Thoracic aorta (tissue), 2 donors: ENCODE data around the gene KIF12. TPM values are rescaled to one million over a fixed set of nuclear protein-coding genes. Genes with fewer than 3 reads are reported as not detected.

Source experiments
- ATAC-seq: fragments of 150-250 bp; one replicate; pipeline ENCODE4 v1.8.0; 2017; ENCODE audit warnings: low read depth; ENCODE audit not compliant: insufficient number of reproducible peaks, low FRiP score
- DNase-seq: peaks from one replicate; pipeline ENCODE4 v3.0.0-alpha.2; 2020; ENCODE audit warnings: low spot score
- H3K27ac ChIP-seq, 2 donors: fragments of 200-600 bp; sonication (generic); 1 replicate in 1 of 2; 2 replicates in 1 of 2; pipeline ENCODE4 v1.5.1; 2016; ENCODE audit warnings: mild to moderate bottlenecking in 2 of 2, moderate library complexity in 2 of 2
- H3K27me3 ChIP-seq: fragments of 200-600 bp; sonication (generic); replicated peaks from 2 replicates; pipeline ENCODE4 v1.6.0; 2016; ENCODE audit warnings: mild to moderate bottlenecking; ENCODE audit not compliant: insufficient read depth
- H3K36me3 ChIP-seq: fragments of 200-600 bp; sonication (generic); one replicate; pipeline ENCODE4 v1.5.1; 2016
- H3K4me1 ChIP-seq, 2 donors: fragments of 200-600 bp; sonication (generic); 1 replicate in 1 of 2; 2 replicates in 1 of 2; pipeline versions ENCODE4 v1.5.1 to v1.6.0; 2016; ENCODE audit warnings: low read depth in 2 of 2, mild to moderate bottlenecking in 1 of 2; ENCODE audit not compliant: control insufficient read depth in 1 of 2
- H3K4me3 ChIP-seq: fragments of 200-600 bp; sonication (generic); 2 replicates; pipeline ENCODE4 v1.5.1; 2016; ENCODE audit warnings: mild to moderate bottlenecking
- H3K9me3 ChIP-seq: fragments of 200-600 bp; sonication (generic); 2 replicates; pipeline ENCODE4 v1.5.1; 2016
- total RNA-seq, 2 donors: library from RNA; depleted of rRNA; stranded (reverse); fragments of >200 nt; gene quantifications; one replicate each; pipeline versions ENCODE4 v1.1.0 to v1.2.3, GENCODE V29; 2016
- TF ChIP-seq, protein P1 (sequence below): fragments of 200-600 bp; sonication (generic); IDR thresholded peaks from one replicate; pipeline ENCODE4 v1.5.1; 2019; ENCODE audit warnings: antibody characterized with exemption

KIF12 gene
- total RNA-seq, 2 donors from 2014 or later = not detected

GRCh38 chr9:114055061-114055460 lies 44.0 kb downstream of the KIF12 start:
- no peak for ATAC-seq
- Histone ChIP-seq H3K27ac (no peak overlapping the region), H3K9me3 (no peaks in the 10 kb centered on the region), H3K36me3 (peaks cover 8% of the 10 kb centered on the region), H3K4me1 (peaks cover 10 to 17% of the 10 kb centered on the region in 2 donors), H3K4me3 (no peak overlapping the region), H3K27me3 (no peaks in the 10 kb centered on the region)
- TF ChIP-seq, protein P1, sequence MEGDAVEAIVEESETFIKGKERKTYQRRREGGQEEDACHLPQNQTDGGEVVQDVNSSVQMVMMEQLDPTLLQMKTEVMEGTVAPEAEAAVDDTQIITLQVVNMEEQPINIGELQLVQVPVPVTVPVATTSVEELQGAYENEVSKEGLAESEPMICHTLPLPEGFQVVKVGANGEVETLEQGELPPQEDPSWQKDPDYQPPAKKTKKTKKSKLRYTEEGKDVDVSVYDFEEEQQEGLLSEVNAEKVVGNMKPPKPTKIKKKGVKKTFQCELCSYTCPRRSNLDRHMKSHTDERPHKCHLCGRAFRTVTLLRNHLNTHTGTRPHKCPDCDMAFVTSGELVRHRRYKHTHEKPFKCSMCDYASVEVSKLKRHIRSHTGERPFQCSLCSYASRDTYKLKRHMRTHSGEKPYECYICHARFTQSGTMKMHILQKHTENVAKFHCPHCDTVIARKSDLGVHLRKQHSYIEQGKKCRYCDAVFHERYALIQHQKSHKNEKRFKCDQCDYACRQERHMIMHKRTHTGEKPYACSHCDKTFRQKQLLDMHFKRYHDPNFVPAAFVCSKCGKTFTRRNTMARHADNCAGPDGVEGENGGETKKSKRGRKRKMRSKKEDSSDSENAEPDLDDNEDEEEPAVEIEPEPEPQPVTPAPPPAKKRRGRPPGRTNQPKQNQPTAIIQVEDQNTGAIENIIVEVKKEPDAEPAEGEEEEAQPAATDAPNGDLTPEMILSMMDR = no peak
- DNase-seq = no peak

- Histone ChIP-seq H3K27ac (no peak overlapping the region), H3K4me3 (no peak overlapping the region), H3K4me1 (peaks cover 3 to 8% of the 10 kb centered on the region in 2 donors), H3K36me3 (peaks cover 16% of the 10 kb centered on the region), H3K9me3 (no peaks in the 10 kb centered on the region), H3K27me3 (no peaks in the 10 kb centered on the region)
- ATAC-seq (no peak), DNase-seq (no peak)
- TF ChIP-seq, protein P1 = no peak
These were observed 44.9 kb downstream of the KIF12 start for GRCh38 chr9:114054191-114054690.

DNA sequence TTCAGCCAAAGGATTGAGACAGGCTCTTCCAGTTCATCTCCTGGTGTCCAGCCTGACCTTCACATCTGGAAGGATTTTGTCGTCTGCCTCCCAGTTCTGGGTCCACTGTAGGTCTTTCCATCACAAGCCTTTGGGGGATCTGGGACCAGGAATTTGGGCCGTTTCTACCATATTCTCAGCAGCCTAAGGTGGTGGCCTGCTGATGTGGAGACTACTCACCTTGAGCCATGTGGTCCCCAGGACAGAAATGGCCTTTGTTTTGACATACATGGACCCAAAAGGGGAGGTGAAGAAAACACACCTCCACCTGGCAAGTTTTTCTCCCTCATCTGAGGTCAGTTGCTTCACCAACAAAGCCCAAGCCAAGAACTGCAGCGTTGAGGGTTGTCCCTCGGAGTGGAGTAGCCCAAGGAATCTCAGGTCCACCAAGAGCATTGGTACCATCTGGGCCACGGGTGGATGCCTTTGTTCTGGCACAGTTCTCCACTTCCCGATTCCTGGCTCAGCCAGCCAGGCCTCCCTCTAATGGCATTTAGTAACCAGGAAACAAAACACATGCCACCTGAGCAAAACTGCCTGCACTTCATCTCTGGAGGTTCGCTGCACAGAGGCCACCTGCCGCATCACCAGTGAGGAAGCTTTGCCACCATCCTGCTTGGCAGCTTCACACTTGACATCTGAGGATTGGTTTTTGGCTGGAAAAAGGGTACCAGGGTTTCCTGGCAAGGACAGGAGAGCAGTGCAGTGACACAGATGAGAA lies 45.7 kb downstream of the KIF12 start:
- no peak overlapping the region for H3K4me3 ChIP-seq
- ATAC-seq (no peak), DNase-seq (no peak)
- peaks cover 24% of the 10 kb centered on the region for H3K36me3 ChIP-seq
- H3K27ac ChIP-seq = no peak overlapping the region
- H3K9me3 ChIP-seq = no peaks in the 10 kb centered on the region
- TF ChIP-seq, protein P1 = no peak
- peaks cover 0 to under 1% of the 10 kb centered on the region in 2 donors for H3K4me1 ChIP-seq
- H3K27me3 ChIP-seq = no peaks in the 10 kb centered on the region

- Histone ChIP-seq H3K27ac (no peak overlapping the region), H3K4me1 (no peaks in the 10 kb centered on the region), H3K9me3 (no peaks in the 10 kb centered on the region), H3K36me3 (peaks cover 26% of the 10 kb centered on the region), H3K4me3 (no peak overlapping the region), H3K27me3 (no peaks in the 10 kb centered on the region)
- ATAC-seq = no peak
- no peak for DNase-seq
- TF ChIP-seq, protein P1 = no peak
These were observed 47.4 kb downstream of the KIF12 start for GRCh38 chr9:114051706-114052105.

GRCh38 chr9:114051281-114051680 lies 47.8 kb downstream of the KIF12 start:
- Histone ChIP-seq H3K4me1 (no peaks in the 10 kb centered on the region), H3K36me3 (peaks cover 26% of the 10 kb centered on the region), H3K27ac (no peak overlapping the region), H3K4me3 (no peak overlapping the region), H3K9me3 (no peaks in the 10 kb centered on the region), H3K27me3 (no peaks in the 10 kb centered on the region)
- TF ChIP-seq, protein P1 = no peak
- ATAC-seq (no peak), DNase-seq (no peak)
